ENCODE data around the gene NUSAP1. TPM values are rescaled to one million over a fixed set of nuclear protein-coding genes. Genes with fewer than 3 reads are reported as not detected.
"Not testable (repeated sequence)": the region's sequence is repeated elsewhere in the genome, so short reads cannot be mapped to it uniquely, and the experiment has no call there.

The NUSAP1 gene
- total RNA-seq, 2 donors from 2014 or later, result 201 to 270 TPM

- ATAC-seq (replicated peaks), result no peak
- Mint-ChIP-seq H3K36me3 (ENCODE audit: low read depth) (peaks cover 2% of the 10 kb centered on the region), H3K4me1 (peaks cover 7% of the 10 kb centered on the region), H3K9me3 (no peaks in the 10 kb centered on the region), H3K27ac (no peak overlapping the region), H3K4me3 (no peak overlapping the region), H3K27me3 (no peaks in the 10 kb centered on the region)
Observed at GRCh38 chr15:41411441-41411840, 78.8 kb downstream of the NUSAP1 start.

- peak overlapping the region; percentile 92 for H3K4me3 Mint-ChIP-seq
- H3K27me3 Mint-ChIP-seq, result no peaks in the 10 kb centered on the region
- H3K4me1 Mint-ChIP-seq, result peaks cover 30% of the 10 kb centered on the region
- H3K36me3 Mint-ChIP-seq (ENCODE audit: low read depth), result peaks cover 14% of the 10 kb centered on the region
- no peaks in the 10 kb centered on the region for H3K9me3 Mint-ChIP-seq
- H3K27ac Mint-ChIP-seq, result peak overlapping the region; percentile 94
- peak; percentile 17 for ATAC-seq (replicated peaks)
Observed at GRCh38 chr15:41416128-41416741, 83.6 kb downstream of the NUSAP1 start.

DNA sequence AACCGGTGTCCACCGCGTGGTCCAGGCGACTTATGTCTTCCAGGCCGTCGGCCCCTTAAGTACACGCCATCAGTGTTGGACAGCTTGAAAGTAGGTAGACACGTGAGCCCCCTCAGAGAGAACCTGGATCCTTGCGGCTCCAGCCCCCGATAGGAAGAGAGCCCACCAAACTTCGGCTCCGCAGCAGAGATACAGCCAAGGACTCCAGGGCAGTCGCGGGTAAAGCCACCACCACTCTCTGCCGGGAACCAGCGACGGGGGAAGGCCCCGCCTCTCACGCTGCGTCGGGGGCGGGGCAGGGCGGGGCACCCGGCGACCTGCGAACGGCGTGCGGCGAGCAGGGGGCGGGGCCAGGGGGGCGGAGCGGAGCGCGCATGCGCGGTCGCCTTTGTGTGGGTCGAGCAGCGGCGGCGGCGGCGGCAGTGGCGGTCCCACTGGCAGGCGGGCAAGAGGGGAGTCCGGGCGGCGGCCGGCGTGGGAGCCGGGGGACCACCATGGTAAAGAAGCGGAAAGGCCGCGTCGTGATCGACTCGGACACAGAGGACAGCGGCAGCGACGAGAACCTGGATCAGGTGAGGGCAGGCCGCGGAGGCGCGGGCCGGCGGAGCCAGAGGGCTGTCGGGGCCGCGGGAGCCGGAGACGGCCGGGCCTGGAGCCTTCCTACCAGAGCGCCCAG lies 84.2 kb downstream of the NUSAP1 start, which contains the start of gene RTF1:
RTF1 (plus strand) TSS at position 354 of the 676 bp plus-strand sequence; CDS start at position 375, 21 bp downstream.
- no peaks in the 10 kb centered on the region for H3K27me3 Mint-ChIP-seq
- ATAC-seq (replicated peaks), result peak; percentile 98
- peak within 1 kb of the TSS; percentile 94 for H3K27ac Mint-ChIP-seq
- peak within 1 kb of the TSS; percentile 92 for H3K4me3 Mint-ChIP-seq
- H3K36me3 Mint-ChIP-seq (ENCODE audit: low read depth), result peaks cover 14% of the 10 kb centered on the region
- H3K9me3 Mint-ChIP-seq, result no peaks in the 10 kb centered on the region
- H3K4me1 Mint-ChIP-seq, result peaks cover 30% of the 10 kb centered on the region

GRCh38 chr15:41417418-41418195 lies 84.9 kb downstream of the NUSAP1 start:
- Mint-ChIP-seq H3K4me3 (peak overlapping the region; percentile 92), H3K36me3 (ENCODE audit: low read depth) (peaks cover 14% of the 10 kb centered on the region), H3K4me1 (peaks cover 30% of the 10 kb centered on the region), H3K27ac (peak overlapping the region; percentile 94), H3K27me3 (no peaks in the 10 kb centered on the region), H3K9me3 (no peaks in the 10 kb centered on the region)
- peak; percentile 52 for ATAC-seq (replicated peaks)

- Mint-ChIP-seq H3K9me3 (no peaks in the 10 kb centered on the region), H3K4me3 (peak overlapping the region; percentile 57), H3K27me3 (no peaks in the 10 kb centered on the region), H3K36me3 (ENCODE audit: low read depth) (peaks cover 6% of the 10 kb centered on the region), H3K27ac (peak overlapping the region; percentile 59), H3K4me1 (peaks cover 21% of the 10 kb centered on the region)
- ATAC-seq (replicated peaks), result peak; percentile 94
Observed at GRCh38 chr15:41423979-41424659, 91.4 kb downstream of the NUSAP1 start.

DNA sequence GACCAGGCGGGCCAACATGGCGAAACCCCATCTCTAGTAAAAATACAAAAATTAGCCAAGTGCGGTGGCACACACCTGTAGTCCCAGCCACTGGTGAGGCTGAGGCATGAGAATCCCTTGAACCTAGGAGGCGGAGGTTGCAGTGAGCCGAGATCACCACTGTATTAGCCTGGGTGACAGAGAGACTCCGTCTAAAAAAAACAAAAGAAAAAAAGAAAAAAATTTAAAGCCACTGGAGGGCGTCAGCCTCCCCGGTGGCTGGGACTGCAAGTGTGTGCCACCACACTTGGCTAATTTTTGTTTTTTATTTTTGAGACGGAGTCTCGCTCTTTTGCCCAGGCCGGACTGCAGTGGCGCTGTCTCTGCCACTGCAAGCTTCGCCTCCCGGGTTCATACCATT lies 92.1 kb downstream of the NUSAP1 start:
- no peaks in the 10 kb centered on the region for H3K27me3 Mint-ChIP-seq
- H3K27ac Mint-ChIP-seq, result peak overlapping the region; percentile 59
- ATAC-seq (replicated peaks), result no peak
- no peaks in the 10 kb centered on the region for H3K9me3 Mint-ChIP-seq
- H3K4me3 Mint-ChIP-seq, result peak overlapping the region; percentile 57
- H3K36me3 Mint-ChIP-seq (ENCODE audit: low read depth), result peaks cover 11% of the 10 kb centered on the region
- peaks cover 27% of the 10 kb centered on the region for H3K4me1 Mint-ChIP-seq

DNA sequence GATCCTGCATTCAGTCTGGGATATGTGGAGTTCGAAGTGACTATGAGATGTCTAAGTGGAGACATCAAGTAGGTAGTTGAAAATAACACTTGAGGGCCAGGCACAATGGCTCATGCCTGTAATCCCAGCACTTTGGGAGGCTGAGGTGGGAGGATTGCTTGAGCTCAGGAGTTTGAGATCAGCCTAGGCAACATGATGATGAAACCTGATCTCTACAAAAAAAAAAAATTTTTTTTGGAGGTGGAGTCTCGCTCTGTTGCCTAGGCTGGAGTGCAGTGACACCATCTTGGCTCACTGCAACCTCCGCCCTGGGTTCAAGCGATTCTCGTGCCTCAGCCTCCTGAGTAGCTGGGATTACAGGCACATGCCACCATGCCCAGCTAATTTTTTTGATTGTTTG lies 93.2 kb downstream of the NUSAP1 start:
- not testable (repeated sequence) for H3K4me3 Mint-ChIP-seq; H3K9me3 Mint-ChIP-seq; H3K27me3 Mint-ChIP-seq; H3K27ac Mint-ChIP-seq; ATAC-seq (replicated peaks)
- H3K36me3 Mint-ChIP-seq (ENCODE audit: low read depth), result peaks cover 11% of the 10 kb centered on the region
- H3K4me1 Mint-ChIP-seq, result peaks cover 21% of the 10 kb centered on the region

- H3K4me3 Mint-ChIP-seq, result peak overlapping the region; percentile 59
- no peaks in the 10 kb centered on the region for H3K9me3 Mint-ChIP-seq
- peak overlapping the region; percentile 86 for H3K27ac Mint-ChIP-seq
- H3K27me3 Mint-ChIP-seq, result no peaks in the 10 kb centered on the region
- H3K36me3 Mint-ChIP-seq (ENCODE audit: low read depth), result peaks cover 11% of the 10 kb centered on the region
- peak; percentile 96 for ATAC-seq (replicated peaks)
- peaks cover 18% of the 10 kb centered on the region for H3K4me1 Mint-ChIP-seq
Observed at GRCh38 chr15:41429003-41429890, 96.6 kb downstream of the NUSAP1 start.

Other genes with a start within 250 kb of the NUSAP1 start
- 10 to 100 TPM; 22.8 to 25.9 TPM for gene INO80, start 216.6 kb upstream of the NUSAP1 start, total RNA-seq
- under 1 TPM in 1 of 2 donors, not detected in 1; 0.16 TPM for gene EXD1, start 102.1 kb upstream of the NUSAP1 start, total RNA-seq
- 10 to 100 TPM; 29.8 to 40.1 TPM for gene CHP1, start 101.6 kb upstream of the NUSAP1 start, total RNA-seq
- 10 to 100 TPM in 1 of 2 donors, 1 to 10 TPM in 1; 9.2 to 13.6 TPM for gene OIP5, start 290 bp upstream of the NUSAP1 start, total RNA-seq
- gene NDUFAF1, start 69.6 kb downstream of the NUSAP1 start, total RNA-seq, result 10 to 100 TPM; 13.1 to 21.2 TPM
- 10 to 100 TPM; 23.6 to 38.2 TPM for gene RTF1, start 84.2 kb downstream of the NUSAP1 start, total RNA-seq
- 1 to 10 TPM; 3.5 to 5.5 TPM for gene ITPKA, start 161.0 kb downstream of the NUSAP1 start, total RNA-seq
- gene LTK, start 180.9 kb downstream of the NUSAP1 start, total RNA-seq, result 1 to 10 TPM; 1.9 to 2.8 TPM
- 10 to 100 TPM; 51.2 to 70.0 TPM for gene RPAP1, start 211.4 kb downstream of the NUSAP1 start, total RNA-seq
- 1 to 10 TPM; 1.7 to 2.7 TPM for gene TYRO3, start 226.3 kb downstream of the NUSAP1 start, total RNA-seq